ENCODE results near the gene ZDHHC17. TPM values are rescaled to one million over a fixed set of nuclear protein-coding genes. Genes with fewer than 3 reads are reported as not detected.

ZDHHC17 gene, protein sequence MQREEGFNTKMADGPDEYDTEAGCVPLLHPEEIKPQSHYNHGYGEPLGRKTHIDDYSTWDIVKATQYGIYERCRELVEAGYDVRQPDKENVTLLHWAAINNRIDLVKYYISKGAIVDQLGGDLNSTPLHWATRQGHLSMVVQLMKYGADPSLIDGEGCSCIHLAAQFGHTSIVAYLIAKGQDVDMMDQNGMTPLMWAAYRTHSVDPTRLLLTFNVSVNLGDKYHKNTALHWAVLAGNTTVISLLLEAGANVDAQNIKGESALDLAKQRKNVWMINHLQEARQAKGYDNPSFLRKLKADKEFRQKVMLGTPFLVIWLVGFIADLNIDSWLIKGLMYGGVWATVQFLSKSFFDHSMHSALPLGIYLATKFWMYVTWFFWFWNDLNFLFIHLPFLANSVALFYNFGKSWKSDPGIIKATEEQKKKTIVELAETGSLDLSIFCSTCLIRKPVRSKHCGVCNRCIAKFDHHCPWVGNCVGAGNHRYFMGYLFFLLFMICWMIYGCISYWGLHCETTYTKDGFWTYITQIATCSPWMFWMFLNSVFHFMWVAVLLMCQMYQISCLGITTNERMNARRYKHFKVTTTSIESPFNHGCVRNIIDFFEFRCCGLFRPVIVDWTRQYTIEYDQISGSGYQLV
- total RNA-seq: 81.6 and 109 TPM in 2 replicates

DNA sequence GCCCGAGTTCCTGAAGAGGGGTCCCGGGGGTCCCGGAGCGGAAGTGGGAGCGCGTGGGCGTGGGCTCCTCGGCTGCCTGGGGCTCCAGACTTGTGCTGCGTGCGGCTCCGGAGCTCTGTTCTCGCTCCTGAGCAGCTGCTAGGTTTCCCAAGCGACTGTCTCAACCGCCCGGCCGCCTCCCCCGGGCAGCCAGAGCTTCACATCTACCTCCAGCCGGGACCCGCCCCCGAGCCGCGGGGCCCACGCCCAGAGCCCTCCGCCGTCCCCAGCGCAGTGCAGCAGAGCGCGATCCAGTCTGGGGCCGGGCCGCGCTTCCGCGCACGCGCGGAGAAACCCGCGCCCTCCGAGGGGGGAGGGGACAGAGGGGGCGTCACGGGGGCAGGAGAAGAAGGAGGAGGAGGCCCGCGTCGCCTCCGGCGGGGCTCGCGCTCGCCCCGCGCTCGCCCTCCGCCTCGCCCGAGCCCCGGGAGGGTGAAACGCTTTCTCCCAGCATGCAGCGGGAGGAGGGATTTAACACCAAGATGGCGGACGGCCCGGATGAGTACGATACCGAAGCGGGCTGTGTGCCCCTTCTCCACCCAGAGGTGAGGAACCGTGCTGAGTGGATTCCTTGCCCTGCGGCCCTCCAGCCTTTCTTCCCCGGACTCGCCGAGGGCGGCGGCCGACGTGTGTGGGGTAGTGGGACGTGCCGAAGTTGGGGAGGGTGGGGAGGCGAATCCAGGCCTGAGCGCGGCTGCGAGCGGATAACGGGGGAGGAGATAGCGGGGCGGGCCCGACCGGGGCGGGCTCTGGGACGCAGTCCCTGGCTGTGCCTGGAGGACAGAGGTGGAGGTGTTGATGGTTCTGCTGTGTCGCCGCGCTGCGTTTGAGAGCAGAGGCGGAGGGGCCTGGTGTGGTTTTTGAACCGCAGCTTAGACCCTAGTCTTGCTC, at the start of gene ZDHHC17:
TSS of gene ZDHHC17 (plus strand) at position 370 of the 930 bp plus-strand sequence. CDS start at position 492, 122 bp downstream.

DNA sequence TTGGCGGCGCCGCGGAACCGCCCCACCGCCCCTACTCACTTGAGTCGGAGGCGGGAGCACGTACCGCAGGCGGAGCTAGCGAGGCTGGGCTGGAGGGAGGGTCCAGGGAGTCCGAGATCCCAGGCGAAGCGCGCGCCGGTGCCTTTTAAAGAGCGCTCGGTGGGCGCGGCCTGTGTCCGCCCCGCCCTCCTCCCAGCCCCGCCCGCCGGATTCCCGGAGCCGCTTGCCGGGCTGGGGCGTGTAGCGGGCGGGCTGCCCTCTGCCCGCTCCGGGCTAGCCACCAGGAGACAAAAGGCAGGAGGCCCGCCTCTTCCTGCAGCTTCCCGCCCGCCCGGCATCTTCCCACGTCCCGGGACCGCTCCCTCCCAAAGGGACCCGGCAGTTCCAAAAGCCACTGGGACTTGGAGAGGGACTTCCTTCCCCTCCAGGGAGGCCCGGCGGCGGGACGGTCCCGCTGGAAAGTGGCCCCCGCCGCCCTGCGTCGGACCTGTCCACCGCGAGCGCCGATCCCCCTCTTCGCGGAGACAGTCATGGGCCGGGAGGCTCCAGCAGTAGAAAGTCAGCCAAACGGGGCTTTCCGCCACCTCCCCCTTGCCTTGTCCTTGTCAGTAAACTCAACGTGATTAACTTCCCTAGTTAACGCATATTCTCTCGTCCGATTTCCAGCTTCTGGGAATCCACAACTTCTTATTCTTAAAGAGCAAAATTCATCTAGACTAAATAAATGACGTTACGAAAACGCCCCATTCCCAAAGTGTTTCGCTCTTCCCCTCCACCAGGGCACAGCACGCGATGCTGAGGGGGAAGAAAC, 115.2 kb downstream of the ZDHHC17 start, which contains the start of gene CSRP2:
TSS of gene CSRP2 (minus strand) at position 121 of the 811 bp plus-strand sequence. CDS start 12,759 bp downstream, outside the sequence.

Other genes with a start within 250 kb of the ZDHHC17 start
- gene OSBPL8, start 204.3 kb upstream of the ZDHHC17 start, total RNA-seq: 51.3 and 56.9 TPM in 2 replicates
- 11.3 and 47.9 TPM in 2 replicates for gene CSRP2, start 114.9 kb downstream of the ZDHHC17 start, total RNA-seq

Measured in placental epithelial cell (primary cell).